Measurements from ENCODE around the gene COX15.
"Not testable (repeated sequence)": the region's sequence is repeated elsewhere in the genome, so short reads cannot be mapped to it uniquely, and the experiment has no call there.

DNA sequence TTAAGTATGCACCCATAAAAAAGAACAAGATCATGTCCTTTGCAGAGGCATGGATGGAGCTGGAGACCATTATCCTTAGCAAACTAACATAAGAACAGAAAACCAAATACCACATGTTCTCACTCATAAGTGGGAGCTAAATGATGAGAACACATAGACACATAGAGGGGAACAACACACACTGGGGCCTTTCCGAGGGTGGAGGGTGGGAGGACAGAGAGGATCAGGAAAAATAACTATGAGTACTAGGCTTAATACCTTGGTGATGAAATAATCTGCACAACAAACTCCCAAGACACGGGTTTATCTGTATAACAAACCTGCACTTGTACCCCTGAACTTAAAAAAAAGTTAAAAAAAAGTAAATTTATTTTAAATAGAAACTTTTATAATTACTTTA, 14.2 kb upstream of the COX15 start:
- TF ChIP-seq, protein P1, sequence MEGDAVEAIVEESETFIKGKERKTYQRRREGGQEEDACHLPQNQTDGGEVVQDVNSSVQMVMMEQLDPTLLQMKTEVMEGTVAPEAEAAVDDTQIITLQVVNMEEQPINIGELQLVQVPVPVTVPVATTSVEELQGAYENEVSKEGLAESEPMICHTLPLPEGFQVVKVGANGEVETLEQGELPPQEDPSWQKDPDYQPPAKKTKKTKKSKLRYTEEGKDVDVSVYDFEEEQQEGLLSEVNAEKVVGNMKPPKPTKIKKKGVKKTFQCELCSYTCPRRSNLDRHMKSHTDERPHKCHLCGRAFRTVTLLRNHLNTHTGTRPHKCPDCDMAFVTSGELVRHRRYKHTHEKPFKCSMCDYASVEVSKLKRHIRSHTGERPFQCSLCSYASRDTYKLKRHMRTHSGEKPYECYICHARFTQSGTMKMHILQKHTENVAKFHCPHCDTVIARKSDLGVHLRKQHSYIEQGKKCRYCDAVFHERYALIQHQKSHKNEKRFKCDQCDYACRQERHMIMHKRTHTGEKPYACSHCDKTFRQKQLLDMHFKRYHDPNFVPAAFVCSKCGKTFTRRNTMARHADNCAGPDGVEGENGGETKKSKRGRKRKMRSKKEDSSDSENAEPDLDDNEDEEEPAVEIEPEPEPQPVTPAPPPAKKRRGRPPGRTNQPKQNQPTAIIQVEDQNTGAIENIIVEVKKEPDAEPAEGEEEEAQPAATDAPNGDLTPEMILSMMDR (IDR thresholded peaks at IDR 0.05): not testable (repeated sequence)
- not testable (repeated sequence) for TF ChIP-seq POLR2AphosphoS5 (IDR thresholded peaks at IDR 0.05)

Data from suprapubic skin (tissue), 3 donors.